Activated CD8-positive, alpha-beta memory T cell treated with anti-CD3 and anti-CD28 coated beads, Interleukin-2, amount 50 U/mL, for 48 hours (primary cell): ENCODE results near the gene USP10.

Experiments
- DNase-seq: peaks from one replicate; pipeline ENCODE4 v3.0.0-alpha.2; 2020

Gene USP10

GRCh38 chr16:84810518-84811273 lies 110.9 kb downstream of the USP10 start:
- no peak for DNase-seq

DNA sequence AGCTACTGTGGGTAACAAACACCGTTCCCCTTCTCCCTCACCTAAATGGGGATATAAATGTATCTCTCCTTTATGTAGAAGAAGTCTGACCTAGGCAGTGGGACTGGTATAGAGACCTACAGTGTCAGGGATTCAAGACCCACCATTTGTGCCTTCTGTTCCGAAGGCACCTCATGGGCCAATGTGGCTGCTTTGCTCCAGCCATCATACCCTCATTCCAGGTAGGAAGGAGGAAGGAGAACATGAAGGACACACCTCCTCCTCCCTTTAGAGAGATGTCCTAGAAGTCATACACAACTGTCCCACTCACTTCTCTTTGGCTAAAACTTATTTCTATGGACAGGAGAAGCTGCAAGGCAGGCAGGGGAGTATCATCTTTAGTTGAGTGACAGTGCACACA lies 111.7 kb downstream of the USP10 start:
- DNase-seq: no peak

DNA sequence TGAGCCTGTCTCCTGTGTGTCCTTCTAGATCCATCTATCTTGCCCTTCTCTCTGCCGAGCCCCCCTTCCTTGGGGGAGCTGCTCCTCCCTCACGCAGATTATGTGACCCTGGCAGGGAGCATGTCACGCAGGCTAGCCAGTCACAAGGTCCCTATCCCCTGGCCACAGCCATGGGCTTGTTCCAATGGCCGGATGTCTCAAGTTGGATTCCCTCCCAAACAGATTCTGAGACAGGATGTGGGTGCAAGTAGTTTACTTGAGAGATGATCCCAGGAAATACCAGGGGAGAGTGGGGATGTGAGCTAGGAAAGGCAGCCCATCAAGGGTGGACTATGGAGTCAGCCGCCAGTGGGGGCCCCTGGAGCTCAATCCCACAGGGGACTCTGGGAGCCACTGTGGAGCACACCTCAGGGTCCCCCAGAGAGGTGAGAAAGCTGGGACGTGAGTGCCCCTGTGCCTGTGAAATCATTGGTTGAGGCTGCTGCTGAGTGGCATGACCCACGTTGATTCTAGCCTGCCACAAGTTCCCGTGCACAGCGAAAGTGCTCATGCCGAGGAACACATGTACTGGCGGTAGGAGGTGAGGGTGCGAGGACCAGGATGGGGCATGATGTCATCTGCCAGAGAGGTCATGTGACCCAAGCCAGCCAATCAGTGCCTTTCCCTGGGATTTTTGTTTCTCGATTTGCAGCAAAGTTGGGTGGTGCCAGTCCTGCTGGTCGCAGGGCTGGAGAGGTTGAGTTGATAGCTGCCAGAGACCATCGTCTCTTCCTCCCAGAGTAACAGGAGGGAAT lies 113.5 kb downstream of the USP10 start:
- no peak for DNase-seq

- no peak for DNase-seq
Observed at GRCh38 chr16:84815462-84815861, 115.7 kb downstream of the USP10 start.

- no peak for DNase-seq
Observed at GRCh38 chr16:84816023-84816422, 116.2 kb downstream of the USP10 start.

DNA sequence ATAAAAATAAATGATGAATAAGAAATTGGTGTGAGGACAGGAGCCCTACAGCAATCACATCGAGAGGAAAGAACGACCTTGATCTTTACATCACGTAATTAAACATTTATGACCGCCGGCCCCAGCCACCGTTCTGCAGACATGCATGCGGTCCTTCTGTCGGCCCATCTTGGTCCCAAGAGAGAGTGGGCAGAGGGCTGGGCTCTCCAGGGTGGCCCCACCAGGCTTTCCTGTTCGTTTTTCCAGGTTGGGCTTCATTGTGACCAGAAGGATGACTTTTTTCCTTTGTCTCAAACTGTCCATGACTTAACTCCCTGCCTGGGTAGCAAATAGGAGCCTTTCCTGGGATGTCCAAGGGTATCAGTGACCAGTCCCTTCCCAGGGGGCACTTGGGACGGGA lies 116.7 kb downstream of the USP10 start:
- no peak for DNase-seq

GRCh38 chr16:84817206-84817605 lies 117.4 kb downstream of the USP10 start:
- DNase-seq: no peak

- DNase-seq: no peak
Observed at GRCh38 chr16:84817613-84818012, 117.8 kb downstream of the USP10 start.

DNA sequence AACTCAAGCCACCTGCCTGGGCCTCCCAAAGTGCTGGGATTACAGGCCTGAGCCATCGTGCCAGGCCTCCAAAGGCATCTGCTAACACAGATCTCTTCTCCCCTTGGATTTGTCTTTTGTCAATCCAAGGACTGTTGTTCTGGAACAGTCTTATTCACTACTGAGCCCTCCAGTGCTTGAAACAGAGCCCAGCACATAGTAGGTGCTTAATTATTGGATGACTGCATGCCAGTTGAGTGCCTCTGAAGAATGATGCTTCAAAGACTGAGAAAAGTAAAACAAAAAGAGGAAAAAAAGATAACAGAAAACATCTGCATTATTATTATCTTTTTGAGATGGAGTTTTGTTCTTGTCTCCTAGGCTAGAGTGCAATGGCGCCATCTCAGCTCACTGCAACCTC lies 118.3 kb downstream of the USP10 start:
- no peak for DNase-seq

GRCh38 chr16:84818989-84819643 lies 119.3 kb downstream of the USP10 start:
- no peak for DNase-seq

DNA sequence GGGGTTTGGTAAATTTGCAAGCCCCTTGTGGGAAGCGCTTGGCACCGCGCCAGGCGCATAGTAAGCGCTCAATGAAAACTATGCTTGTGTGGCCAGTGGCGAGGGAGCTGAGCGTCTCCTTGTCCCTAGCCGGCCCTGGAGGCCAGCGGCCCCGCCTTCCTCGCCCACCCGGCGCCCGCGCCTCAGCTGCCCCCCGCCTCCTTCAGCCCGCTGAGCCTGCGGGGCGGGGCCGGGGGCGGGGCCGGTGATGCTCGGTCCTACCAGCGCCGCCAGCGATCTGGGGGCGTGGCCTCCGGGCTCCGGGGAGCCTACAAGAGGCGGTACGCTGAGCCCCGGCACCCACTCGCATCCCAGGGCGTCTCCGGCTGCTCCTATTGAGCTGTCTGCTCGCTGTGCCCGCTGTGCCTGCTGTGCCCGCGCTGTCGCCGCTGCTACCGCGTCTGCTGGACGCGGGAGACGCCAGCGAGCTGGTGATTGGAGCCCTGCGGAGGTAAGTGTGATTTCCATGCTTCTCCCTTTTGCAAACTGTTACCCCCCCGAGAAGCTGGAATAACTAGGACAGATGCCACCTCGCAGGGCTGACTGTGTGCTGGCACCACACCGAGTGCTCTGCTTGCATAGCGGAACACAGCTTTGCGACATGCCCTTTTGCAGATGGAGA lies 120.0 kb downstream of the USP10 start, which contains the start of gene CRISPLD2:
Gene CRISPLD2 (plus strand): TSS at position 342 of the 661 bp plus-strand sequence. CDS start 18,511 bp downstream, outside the sequence.
- DNase-seq: peak; percentile 91

- DNase-seq: no peak
Observed at GRCh38 chr16:84820305-84820684, 120.5 kb downstream of the USP10 start.

- no peak for DNase-seq
Observed at GRCh38 chr16:84820771-84821170, 121.0 kb downstream of the USP10 start.

- DNase-seq: no peak
Observed at GRCh38 chr16:84821179-84821578, 121.4 kb downstream of the USP10 start.

DNA sequence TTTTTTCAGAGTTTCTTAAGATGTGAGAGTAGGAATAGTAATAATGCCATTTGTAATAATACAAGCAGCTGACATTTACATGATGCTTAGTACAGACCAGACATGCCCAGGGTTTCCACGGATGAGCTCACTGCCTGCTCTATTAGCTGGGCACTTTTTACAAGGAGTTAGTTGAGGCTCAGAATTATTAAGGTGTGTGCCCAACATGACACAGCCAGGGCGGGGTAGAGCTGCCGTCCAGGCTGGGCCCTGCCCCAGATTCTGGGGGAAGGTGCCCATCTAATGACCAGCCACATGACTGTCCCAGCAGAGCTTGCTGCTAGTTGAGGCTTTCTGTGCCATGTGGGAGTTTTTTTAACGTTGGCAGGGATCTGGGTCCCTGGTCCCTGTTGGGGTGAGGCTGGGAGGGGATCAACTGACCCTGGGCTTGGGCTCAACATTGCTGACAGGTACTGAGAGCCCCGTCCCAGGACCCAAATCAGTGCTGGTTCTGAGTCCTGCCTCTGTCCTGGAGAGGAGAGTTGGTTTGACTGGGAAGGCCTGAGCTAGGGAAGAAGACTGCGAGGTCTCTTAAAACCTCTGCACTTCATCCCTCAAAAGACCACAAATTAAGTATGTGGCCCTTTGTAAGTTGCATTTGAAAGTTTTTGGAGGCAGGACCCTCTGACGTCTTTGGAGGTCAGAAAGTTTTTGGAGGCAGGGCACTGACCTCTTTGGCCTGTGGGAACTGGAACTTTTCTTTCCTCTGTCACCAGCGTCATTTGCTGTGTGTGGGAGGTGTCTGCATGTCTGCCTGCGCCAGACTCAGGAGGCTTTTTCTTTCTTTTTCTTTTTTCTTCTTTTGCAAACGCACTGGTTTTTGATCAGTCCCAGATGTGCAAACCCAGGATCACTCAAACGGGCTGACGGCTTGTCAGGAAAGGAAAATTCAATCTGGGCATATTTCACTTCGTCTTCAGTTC lies 122.2 kb downstream of the USP10 start:
- no peak for DNase-seq

- no peak for DNase-seq
Observed at GRCh38 chr16:84822990-84823389, 123.2 kb downstream of the USP10 start.

- no peak for DNase-seq
Observed at GRCh38 chr16:84823484-84823883, 123.7 kb downstream of the USP10 start.

DNA sequence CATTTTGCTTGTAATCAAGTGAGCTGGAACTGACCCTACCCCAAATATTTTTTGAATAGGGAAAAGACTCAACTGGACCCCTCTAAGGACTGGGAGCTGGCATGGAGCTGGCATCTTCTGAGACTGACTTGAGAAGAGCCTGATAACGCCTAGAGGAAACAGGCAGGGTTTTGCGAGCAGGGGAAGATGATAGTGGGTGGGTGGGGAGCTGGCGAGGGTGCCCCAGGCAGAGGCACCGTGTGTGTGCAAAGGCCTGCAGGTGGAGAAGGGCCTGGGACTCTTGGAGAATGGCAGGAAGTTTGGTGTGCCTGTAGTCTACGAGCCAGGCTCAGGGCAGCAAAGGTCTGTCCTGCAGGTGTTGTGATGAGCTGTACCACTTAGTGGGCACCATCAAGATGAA lies 124.1 kb downstream of the USP10 start:
- no peak for DNase-seq

- no peak for DNase-seq
Observed at GRCh38 chr16:84825896-84826557, 126.2 kb downstream of the USP10 start.

- DNase-seq: no peak
Observed at GRCh38 chr16:84826558-84826941, 126.8 kb downstream of the USP10 start.

DNA sequence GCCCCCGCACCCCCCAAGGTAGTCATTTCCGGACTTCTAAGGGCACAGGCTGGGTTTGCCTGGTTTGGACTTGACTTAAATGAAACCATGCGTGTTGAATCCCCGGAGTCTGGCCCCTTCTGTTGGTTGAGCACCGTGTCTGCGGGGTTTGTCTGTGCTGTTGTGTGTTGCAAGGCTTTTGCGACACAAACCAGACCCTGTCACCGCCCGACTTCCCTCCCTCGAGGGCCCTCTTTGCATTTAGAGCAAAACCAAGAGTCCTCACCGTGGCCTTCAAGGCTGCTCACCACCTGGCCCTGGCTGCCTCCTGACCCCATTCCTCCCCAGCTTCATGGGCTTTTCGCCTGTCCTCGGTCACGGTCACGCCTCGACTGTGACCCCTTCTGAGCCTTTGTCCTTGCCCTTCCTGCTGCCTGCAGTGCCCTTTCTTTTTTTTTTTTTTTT lies 127.4 kb downstream of the USP10 start:
- no peak for DNase-seq
